GM19240 (cell line): Measurements from ENCODE around the gene DNAJB9.
"Not testable (repeated sequence)": the region's sequence is repeated elsewhere in the genome, so short reads cannot be mapped to it uniquely, and the experiment has no call there.

Source experiments
- DNase-seq: peaks from one replicate; pipeline ENCODE4 v3.0.0; 2011; ENCODE audit warnings: low spot score; ENCODE audit not compliant: insufficient read length

The DNAJB9 gene

DNA sequence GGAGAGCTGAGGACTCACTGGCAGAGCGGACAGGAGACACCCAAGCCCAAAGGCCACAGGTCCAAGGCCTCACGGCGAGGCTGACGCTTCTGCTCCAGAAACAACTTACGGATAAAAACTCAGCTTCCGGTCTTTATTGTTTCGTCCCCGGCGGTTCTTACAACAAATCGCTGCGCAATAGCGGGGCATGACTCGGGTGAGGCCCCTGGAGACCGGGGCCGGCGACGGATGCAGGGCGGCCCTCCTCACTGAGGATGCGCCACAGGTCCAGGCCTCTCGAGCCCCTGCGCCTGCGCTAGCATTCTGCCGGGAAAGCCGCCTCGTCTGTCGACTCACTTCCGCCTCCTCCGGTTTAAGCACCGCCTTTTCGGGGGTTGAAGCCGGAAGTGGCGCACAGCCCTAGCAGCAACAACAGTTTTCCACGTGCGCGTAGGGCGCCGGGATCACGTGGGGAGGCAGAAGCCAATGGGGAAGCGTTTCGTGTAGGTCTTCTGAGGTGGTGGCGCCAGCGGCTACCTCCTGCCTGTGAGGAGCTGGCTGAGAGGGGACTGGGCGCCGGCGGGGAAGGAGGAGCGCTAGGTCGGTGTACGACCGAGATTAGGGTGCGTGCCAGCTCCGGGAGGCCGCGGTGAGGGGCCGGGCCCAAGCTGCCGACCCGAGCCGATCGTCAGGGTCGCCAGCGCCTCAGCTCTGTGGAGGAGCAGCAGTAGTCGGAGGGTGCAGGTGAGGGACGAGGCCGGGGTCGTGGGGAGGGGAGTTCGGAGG, at the start of gene DNAJB9, which contains the start of gene THAP5:
DNAJB9 (plus strand) TSS at position 494 of the 765 bp plus-strand sequence. CDS start 1,853 bp downstream, outside the sequence.
THAP5 (minus strand) TSS at position 326 of the 765 bp plus-strand sequence; CDS start at position 189, 137 bp downstream.
- peak; percentile 80 for DNase-seq

DNA sequence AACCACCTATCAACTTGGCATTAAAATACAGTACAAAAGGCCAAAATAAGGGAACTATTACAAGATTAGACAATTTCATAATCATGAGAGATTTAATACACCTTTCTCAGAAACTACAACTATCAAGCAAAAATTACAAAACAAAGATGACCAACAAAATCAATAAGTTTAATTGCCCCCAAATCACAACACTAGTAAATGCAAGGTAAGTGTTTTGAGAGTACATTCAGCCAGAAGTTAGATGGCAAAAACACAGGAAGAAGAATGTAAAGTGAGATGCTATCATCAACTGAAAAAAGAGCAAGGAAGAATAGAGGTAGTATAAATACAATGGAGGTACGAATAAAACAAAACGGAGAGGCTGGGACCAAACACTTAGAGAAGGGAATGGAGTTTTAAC, 46.9 kb upstream of the DNAJB9 start:
- DNase-seq: no peak

DNA sequence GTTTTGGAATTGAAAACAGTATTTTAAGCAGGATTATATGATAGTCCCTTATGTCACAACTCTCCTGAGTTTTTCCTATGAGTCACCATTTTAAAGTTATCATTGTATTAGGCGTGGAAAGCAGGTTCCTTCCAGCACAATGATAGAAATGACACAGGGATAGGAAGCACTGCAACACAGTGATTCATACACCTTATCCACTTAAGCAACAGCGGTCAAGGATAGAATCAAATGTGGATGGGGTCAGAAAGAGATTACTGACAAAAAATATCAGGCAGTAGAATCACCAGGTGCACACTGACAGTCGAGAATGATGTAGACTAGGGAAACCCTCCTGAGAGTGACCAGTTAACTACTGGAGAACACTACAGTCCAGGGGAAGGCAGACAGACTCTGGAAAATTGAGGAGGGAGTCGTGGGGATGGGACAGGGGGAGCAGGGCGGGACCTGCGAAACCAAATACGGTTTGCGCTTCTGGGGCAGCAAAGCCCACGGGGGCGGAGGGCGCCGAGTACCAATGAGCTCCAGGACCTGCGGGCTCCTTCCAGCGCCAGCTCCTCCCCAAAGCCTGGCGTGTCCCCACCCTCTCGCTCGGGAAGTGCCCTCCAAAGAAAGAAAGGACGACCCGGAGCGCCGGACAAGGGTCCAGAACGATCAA, 44.2 kb upstream of the DNAJB9 start:
- DNase-seq: peak; percentile 6

DNA sequence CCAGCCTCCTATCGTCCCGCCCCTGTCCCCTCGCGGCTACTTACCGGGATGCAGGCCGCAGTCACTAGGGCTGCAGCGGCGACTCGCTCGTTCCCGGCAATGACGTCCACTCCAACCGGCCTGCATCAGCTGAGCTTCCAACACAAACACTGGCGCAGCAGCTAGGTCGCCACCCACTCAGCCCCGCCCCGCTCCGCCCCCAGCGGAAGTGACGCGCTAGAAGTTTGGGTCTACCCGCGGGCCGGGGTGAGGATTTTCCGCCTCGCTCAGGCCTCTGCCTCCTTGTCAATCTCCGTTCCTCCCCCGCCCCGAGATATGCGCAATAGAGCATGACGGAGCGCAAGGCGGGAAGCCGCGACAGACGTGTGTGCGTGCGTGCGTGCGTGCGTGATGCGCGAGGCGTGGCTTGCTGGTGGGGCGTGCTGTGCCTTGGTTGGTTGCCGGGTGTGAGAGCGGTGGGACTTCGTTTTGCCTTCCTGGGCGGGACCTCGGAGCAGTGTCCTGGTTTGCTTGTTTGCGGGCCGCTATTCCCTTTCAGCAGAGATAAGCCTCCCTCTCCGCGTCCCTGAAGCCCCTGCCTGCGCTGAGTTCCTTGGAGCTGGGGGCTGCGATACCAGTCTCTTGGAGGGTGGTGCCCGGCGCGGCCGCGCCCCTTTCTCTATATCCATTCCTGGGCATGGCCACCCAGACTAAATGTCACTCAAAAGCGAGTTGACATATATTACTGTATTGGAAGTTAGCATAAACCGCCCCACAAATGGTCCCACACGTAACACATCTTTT, 43.5 kb upstream of the DNAJB9 start, which contains the start of gene PNPLA8:
PNPLA8 (minus strand) TSS at position 151 of the 783 bp plus-strand sequence. CDS start 10,644 bp downstream, outside the sequence.
- DNase-seq: peak; percentile 70

DNA sequence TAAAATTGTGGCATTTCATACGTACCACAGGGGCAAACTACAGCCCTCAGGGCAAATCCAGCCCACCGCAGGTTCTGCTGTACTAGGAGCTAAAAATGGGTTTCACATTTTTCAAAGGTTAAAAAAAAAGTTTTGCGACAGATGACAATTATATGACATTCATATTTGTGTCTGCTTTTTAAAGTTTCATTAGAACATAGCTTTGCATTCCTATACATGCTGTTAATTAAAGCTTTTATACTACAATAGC, 43.0 kb upstream of the DNAJB9 start:
- no peak for DNase-seq

DNA sequence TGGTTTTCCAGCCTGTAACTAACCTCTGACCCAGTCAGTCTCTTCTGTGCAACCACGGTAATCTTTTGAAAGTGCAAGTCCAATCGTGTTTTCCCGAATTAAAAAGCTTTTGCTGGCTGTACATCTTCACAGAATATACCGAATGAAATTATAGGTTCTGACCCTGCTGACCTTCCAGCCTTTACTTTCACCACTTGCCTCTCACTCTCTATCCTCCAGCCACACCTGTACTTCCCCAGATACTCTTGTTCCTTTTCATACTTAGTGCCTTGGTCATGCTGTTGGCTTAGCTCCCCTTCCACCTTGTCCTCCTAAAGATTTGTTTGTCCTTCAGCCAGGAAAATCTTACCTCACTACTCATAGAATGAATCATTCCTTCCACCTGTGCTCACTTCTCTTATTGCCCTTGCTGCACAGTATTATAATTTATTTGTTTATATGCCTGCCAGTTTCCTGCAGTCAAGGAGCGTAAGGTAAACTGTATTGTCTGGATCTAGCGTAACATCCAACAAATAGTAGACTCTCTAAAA, 41.4 kb upstream of the DNAJB9 start:
- DNase-seq: no peak

DNA sequence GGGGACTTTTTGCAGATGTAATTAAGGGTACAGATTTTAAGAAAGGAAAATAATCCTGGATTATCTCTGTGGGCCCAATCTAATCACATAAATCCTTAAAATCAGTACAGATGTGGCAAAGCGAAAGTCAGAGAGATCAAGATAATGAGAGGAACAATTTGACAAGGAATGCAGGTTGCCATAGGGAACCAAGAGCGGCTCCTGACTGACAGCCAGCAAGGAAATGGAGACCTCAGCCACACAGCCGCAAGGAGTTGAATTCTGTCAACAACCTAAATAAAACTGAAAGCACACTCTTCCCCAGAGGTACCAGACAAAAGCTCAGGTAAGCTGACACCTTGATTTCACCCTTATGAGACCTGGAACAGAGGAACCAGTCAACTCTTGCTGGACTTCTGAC, 40.3 kb upstream of the DNAJB9 start:
- no peak for DNase-seq

DNA sequence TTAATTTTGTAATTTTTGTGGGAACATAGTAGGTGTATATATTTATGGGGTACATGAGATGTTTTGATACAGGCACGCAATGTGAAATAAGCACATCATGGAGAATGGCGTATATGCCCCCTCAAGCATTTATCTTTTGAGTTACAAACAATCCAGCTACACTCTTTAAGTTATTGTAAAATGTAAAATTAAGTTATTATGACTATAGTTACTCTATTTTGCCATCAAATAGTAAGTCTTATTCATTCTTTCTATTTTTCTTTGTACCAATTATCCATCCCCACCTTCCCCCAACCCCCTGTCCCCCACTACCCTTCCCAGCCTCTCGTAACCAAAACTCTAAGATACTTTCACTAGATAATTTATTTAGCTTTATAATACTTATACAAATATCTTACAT, 36.0 kb upstream of the DNAJB9 start:
- DNase-seq: no peak

DNA sequence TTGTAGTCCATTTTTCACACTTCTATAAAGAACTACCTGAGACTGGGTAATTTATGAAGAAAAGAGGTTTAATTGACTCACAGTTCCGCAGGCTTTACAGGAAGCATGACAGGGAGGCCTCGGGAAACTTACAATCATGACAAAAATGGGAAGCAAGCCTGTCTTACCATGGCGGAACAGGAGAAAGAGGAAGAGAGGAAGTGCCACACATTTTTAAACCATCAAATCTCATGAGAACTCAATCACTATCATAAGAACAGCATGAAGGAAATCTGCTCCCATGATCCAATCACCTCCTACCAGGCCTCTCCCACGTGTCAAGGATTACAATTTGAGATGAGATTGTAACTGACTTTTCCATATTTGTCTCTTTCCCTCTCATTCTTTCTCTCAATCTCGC, 34.4 kb upstream of the DNAJB9 start:
- no peak for DNase-seq

DNA sequence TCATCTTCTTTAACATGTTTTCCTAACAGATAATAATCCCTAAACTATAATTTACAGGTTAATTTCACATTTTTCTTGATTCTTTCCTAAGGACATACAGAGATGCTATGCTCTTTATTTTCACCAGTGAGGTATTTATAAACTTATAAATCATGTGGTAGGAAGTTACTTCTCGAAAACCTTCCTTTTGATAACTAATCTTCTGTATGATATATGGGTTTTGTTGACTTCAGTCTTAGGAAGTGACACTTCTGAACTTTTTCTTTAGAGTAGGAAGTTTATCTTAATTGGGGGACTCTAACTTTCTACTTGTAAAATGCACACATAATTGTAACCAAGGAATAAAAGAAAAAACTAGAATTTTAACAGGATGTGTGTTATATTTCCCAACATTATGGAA, 33.9 kb upstream of the DNAJB9 start:
- no peak for DNase-seq

DNA sequence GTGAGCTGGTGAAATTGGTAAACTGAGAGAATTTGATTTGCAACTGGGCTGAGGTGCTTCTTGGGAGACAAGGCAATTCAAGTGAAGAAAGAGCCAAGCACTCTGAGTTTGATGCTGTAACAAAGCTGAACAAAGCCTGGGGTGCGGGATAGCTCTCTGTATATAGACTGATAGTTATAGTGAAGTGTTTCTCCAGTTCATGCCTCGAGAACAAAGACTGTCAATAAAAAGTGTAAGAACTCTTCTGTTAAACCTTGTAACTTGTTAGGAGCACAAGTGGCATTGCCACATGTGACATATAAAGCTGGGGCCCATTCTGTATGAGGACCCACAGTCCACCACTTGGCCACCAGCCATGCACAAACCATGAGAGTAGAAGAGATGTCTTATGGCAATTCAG, 32.4 kb upstream of the DNAJB9 start:
- DNase-seq: no peak

DNA sequence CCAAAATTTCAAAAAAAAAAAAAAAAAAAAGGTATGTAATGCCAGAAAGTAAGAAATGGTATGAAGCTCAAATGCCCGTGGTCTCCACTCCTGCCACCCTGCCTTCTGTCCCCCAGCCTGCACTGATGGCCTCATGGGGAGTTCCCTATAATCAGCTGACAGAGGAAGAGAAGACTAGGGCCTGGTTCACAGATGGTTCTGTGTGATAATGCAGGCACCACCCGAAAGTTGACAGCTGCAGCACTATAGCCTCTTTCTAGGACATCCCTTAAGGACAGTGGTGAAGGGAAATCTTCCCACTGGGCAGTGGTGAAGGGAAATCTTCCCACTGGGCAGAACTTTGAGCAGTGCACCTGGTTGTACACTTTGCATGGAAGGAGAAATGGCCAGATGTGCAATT, 31.4 kb upstream of the DNAJB9 start:
- DNase-seq: not testable (repeated sequence)

DNA sequence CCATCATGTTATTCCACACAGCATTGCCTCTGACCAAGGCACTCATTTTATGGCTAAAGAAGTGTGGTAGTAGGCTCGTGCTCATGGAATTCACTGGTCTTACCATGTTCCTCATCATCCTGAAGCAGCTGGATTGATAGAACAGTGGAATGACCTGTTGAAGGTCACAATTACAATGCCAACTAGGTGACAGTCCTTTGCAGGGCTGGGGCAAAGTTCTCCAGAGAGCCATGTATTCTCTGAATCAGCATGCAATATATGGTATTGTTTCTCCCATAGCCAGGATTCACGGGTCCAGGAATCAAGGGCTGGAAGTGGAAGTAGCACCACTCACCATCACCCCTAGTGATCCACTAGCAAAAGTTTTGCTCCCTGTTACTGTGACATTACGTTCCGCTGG, 31.0 kb upstream of the DNAJB9 start:
- not testable (repeated sequence) for DNase-seq

DNA sequence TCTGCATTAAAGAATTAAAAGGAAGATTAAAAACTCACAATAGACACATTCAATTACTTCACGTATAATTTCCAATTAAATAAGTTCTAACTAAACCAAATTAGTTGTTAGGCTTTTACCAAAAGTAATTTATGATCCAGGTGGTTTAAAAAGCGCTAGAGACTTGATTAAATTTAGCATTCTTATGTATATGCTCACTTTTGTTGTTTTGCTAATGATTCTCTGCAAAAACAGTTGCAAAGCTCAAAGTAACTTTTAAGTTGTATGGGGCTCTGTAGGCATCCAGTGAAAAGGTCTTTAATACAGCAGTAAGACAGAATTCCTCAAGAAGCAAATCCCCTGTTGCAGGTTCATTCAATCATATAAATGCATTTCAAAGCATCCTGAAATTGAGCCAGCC, 28.2 kb upstream of the DNAJB9 start:
- DNase-seq: no peak

DNA sequence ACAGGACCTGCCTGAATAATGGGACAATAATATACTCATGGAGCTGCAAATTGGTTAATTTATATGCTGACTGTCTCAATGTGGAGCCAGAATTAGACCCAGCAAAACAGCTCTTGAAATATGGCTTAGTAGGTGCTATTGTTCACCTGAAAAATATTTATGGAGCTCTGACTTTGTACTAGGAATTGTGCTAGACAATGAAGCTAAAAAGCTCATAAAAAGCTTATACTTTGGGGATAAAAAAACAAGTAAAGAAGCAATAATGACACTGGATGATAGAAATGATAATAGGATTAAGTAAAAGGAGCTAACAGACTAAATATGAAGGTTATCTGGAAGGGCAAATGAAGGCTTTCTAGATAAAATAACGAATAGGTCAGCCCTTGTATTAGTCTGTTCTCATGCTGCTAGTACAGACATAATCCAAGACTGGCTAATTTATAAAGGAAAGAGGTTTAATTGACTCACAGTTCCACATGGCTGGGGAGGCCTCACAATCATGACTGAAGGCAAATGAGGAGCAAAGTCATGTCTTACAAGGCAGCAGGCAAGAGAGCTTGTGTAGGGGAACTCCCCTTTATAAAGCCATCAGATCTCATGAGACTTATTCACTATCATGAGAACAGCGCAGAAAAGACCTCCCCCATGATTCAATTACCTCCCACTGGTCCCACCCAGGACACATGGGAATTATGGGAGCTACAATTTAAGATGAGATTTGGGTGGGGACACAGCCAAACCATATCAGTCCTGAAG, 21.4 kb upstream of the DNAJB9 start:
- not testable (repeated sequence) for DNase-seq

DNA sequence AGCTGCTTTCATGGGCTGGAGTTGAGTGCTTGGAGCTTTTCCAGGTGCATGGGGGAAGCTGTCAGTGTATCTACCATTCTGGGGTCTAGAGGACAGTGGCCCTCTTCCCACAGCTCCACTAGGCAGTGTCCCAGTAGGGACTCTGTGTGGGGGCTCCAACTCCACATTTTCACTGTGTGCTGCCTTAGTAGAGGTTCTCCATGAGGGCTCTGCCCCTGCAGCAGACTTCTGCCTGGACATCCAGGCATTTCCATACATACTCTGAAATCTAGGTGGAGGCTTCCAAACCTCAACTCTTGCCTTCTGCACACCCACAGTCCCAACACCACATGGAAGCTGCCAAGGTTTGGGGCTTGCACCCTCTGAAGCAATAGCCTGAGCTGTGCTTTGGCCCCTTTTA, 13.0 kb upstream of the DNAJB9 start:
- DNase-seq: not testable (repeated sequence)

DNA sequence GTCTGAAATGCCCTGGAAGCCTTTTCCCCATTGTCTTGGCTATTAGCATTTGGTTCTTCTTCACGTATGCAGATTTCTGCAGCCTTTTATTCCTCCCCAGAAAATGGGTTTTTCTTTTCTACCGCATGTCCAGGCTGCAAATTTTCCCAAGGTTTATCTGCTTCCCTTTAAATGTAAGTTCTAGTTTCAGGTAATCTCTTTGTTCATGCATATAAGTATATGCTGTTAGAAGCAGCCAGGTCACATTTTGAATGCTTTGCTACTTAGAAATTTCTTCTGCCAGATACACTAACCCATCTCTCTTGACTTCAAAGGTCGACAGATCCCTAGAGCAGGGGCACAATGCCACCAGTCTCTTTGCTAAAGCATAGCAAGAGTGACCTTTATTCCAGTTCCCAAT, 12.5 kb upstream of the DNAJB9 start:
- DNase-seq: no peak

DNA sequence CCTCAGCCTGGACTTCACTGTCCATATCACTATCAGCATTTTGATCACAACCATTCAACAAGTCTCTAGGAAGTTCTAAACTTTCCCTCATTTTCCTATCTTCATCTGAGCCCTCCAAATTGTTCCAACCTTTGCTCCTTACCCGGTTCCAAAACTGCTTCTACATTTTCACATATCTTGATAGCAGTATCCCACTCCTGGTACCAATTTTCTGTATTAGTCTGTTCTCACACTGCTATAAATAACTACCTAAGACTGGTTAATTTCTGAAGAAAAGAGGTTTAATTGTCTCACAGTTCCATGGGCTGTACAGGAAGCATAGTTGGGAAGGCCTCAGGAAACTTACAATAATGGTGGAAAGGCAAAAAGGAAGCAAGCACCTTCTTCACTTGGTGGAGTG, 12.1 kb upstream of the DNAJB9 start:
- DNase-seq: no peak

DNA sequence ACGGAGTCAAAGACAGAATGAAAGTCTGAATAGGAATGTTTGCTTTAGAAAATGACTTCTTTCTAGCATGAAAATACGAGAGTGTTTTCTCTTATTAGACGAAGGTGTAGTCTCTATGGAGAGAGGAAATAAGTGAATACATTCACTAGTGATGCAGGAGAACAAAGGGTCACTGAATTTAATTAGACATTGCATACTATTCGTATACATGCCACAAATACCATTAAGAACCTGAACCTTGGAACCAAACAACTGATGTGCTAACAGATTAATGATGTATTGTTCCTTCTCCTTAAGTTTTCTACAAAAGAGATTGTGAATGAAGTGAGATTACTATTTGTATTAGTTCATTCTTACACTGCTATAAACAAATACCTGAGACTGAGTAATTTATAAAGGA, 10.4 kb upstream of the DNAJB9 start:
- no peak for DNase-seq

DNA sequence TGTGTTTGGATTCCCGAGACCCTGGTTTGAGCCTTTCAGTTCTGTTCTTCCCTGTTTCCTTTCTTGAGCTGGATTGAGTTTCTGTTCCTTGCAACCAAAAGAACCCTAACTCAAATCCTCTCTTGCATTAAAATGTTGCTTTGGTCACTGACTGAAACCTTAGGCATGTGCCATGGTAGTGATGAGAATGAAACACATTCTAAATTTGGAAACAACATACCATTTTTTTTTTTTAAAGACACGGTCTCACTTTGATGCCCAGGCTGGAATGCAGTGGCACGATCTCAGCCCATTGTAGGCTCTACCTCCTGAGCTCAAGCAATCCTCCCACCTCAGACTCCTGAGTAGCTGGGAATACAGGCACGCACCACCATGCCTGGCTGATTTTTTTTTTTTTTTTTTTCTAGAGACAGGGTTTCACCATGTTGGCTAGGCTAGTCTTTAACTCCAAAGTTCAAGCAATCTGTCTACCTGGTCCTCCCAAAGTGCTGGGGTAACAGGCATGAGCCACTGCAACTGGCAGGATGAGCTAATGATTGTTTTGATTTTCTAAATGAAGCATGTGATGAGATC, 8.5 kb upstream of the DNAJB9 start:
- DNase-seq: no peak

DNA sequence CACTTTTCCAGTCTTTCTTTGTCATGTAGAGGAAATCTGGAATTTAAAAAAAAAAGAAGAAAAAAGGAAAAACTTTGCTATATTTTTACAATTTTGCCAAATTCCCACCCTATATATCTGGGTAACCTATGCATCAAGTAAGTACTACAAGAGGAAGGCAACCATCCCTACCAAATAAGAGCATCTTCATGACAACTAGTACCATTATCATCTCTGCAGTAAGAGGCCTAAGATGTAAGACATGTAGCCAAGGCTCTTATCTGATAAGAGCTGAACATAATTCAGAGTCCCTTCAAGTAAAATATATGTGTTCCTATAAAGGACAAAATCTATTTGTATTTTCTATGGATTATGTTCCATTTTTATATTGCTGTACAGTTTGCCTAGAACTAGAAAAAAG, 3.7 kb upstream of the DNAJB9 start:
- DNase-seq: no peak
